Lung (tissue), 12 donors: Measurements from ENCODE around the gene IQCE. TPM values are rescaled to one million over a fixed set of nuclear protein-coding genes. Genes with fewer than 3 reads are reported as not detected.

ENCODE experiments used
- ATAC-seq: fragments of 200-7000 bp; cut with Tn5 transposase; one replicate; pipeline ENCODE4 v1.9.1; 2020; ENCODE audit warnings: moderate number of reproducible peaks; ENCODE audit not compliant: insufficient read depth, low FRiP score
- DNase-seq, 3 donors: peaks; one replicate each; pipeline ENCODE4 v3.0.0-alpha.2; 2013 to 2017
- H3K27ac ChIP-seq, 2 donors: one replicate each; pipeline ENCODE4 v1.5.1; 2013; ENCODE audit warnings: mild to moderate bottlenecking in 2 of 2, moderate library complexity in 2 of 2, control low read depth in 1 of 2, inconsistent platforms in 1 of 2, low read depth in 1 of 2, low read length in 1 of 2
- H3K27me3 ChIP-seq, 3 donors: one replicate each; pipeline ENCODE4 v1.5.1; 2013; ENCODE audit warnings: low read length in 2 of 3; ENCODE audit not compliant: control insufficient read depth in 3 of 3, insufficient read depth in 3 of 3
- H3K36me3 ChIP-seq, 4 donors: one replicate each; pipeline ENCODE4 v1.5.1; 2013; ENCODE audit warnings: low read length in 4 of 4, mild to moderate bottlenecking in 1 of 4, moderate library complexity in 1 of 4; ENCODE audit not compliant: control insufficient read depth in 4 of 4, insufficient read depth in 4 of 4
- H3K4me1 ChIP-seq, 5 donors: one replicate each; pipeline ENCODE4 v1.5.1; 2013; ENCODE audit warnings: low read length in 5 of 5, mild to moderate bottlenecking in 2 of 5, moderate library complexity in 1 of 5; ENCODE audit not compliant: control insufficient read depth in 5 of 5, insufficient read depth in 5 of 5
- H3K4me3 ChIP-seq: one replicate; pipeline ENCODE4 v1.5.1; 2013; ENCODE audit warnings: mild to moderate bottlenecking, control low read depth, moderate library complexity
- H3K9ac ChIP-seq, 2 donors: one replicate each; pipeline ENCODE4 v1.5.1; 2013; ENCODE audit warnings: low read length in 2 of 2, control low read depth in 1 of 2; ENCODE audit not compliant: insufficient read depth in 1 of 2
- H3K9me3 ChIP-seq, 4 donors: one replicate each; pipeline ENCODE4 v1.5.1; 2013; ENCODE audit warnings: low read length in 3 of 4, mild to moderate bottlenecking in 1 of 4, moderate library complexity in 1 of 4; ENCODE audit not compliant: control insufficient read depth in 4 of 4, insufficient read depth in 3 of 4
- WGBS, 2 donors: extraction: QIAGEN DNeasy Blood & Tissue Kit; methylation state at CpG; one replicate each; pipeline ENCODE4 v1.1.7; 2013; 5-methylcytosine and 5-hydroxymethylcytosine counted together
- polyA plus RNA-seq, 2 donors: library from polyadenylated mRNA; stranded (reverse); fragments of 200-250 nt; gene quantifications; one replicate each; pipeline ENCODE4 v1.2.1, GENCODE V29; 2013
- total RNA-seq, 2 donors: library from RNA; depleted of rRNA in 1 of 2; stranded (reverse); fragments of >200 nt in 1 of 2; gene quantifications; one replicate each; pipeline ENCODE4 v1.2.1, GENCODE V29; 2014 to 2021
- TF ChIP-seq, protein P1 (sequence below): IDR thresholded peaks from 2 replicates; pipeline ENCODE4 v1.5.1; 2012; ENCODE audit warnings: mild to moderate bottlenecking; ENCODE audit errors: control extremely low read depth, extremely low read depth
- donor health status: control.
- donor health status: control.
- donor health status: Bipolar disorder and iron deficiency.
- donor health status: healthy.
- donor health status: DM: yes; HTN: yes; CAD: no.

IQCE gene
- total and polyA plus RNA-seq, 4 donors, result 8.1 to 29.0 (median 16.0) TPM

DNA sequence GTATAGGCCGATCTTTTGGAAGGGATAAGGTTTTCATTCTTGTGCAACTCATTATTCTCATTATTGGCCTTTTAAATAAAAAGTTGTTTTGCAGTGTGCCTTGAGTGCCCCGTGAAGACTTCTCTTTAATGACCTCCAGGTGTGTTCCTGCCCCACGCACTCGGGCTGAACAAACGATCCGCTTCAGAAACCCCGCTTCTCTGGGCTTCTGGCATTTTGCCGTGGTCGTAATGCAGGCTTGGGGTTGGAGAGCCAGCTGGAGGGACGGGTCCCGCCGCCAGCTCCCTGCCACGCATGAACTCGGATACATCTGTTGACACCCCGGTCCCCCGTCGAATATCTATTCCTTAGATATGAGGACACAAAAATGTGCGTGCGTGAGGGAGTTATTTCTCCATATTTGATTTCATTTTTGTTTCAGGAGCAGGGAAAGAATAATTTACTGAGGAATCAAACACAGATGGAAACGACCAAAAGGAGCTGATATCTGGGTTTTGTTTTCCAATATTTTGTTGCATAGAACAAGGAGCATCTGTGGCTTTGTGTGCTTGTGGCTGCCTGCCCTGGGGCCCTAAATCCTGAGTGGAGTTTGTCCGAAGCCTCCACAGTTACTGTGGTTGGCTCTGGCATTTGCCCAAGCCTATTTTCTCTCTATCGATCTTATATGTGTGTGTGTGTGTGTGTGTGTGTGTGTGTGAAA lies 56.0 kb downstream of the IQCE start:
- H3K27me3 ChIP-seq, result no peaks in the 10 kb centered on the region
- TF ChIP-seq, protein P1, sequence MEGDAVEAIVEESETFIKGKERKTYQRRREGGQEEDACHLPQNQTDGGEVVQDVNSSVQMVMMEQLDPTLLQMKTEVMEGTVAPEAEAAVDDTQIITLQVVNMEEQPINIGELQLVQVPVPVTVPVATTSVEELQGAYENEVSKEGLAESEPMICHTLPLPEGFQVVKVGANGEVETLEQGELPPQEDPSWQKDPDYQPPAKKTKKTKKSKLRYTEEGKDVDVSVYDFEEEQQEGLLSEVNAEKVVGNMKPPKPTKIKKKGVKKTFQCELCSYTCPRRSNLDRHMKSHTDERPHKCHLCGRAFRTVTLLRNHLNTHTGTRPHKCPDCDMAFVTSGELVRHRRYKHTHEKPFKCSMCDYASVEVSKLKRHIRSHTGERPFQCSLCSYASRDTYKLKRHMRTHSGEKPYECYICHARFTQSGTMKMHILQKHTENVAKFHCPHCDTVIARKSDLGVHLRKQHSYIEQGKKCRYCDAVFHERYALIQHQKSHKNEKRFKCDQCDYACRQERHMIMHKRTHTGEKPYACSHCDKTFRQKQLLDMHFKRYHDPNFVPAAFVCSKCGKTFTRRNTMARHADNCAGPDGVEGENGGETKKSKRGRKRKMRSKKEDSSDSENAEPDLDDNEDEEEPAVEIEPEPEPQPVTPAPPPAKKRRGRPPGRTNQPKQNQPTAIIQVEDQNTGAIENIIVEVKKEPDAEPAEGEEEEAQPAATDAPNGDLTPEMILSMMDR, result no peak
- DNase-seq, result peak; percentile 88 to 91 (median 90)
- H3K36me3 ChIP-seq, result peaks cover 0 to 4% (median 0%) of the 10 kb centered on the region in 4 donors
- no peak overlapping the region for H3K4me3 ChIP-seq
- peaks cover 2 to 60% (median 29%) of the 10 kb centered on the region in 5 donors for H3K4me1 ChIP-seq
- H3K9me3 ChIP-seq, result no peaks in the 10 kb centered on the region
- WGBS, 2 donors, result 53 to 76% methylated on average over 22 of the region's 22 CpGs
- H3K27ac ChIP-seq, result no peak overlapping the region
- peak overlapping the region in 1 of 2 donors; percentile 61 for H3K9ac ChIP-seq
- ATAC-seq, result no peak

DNA sequence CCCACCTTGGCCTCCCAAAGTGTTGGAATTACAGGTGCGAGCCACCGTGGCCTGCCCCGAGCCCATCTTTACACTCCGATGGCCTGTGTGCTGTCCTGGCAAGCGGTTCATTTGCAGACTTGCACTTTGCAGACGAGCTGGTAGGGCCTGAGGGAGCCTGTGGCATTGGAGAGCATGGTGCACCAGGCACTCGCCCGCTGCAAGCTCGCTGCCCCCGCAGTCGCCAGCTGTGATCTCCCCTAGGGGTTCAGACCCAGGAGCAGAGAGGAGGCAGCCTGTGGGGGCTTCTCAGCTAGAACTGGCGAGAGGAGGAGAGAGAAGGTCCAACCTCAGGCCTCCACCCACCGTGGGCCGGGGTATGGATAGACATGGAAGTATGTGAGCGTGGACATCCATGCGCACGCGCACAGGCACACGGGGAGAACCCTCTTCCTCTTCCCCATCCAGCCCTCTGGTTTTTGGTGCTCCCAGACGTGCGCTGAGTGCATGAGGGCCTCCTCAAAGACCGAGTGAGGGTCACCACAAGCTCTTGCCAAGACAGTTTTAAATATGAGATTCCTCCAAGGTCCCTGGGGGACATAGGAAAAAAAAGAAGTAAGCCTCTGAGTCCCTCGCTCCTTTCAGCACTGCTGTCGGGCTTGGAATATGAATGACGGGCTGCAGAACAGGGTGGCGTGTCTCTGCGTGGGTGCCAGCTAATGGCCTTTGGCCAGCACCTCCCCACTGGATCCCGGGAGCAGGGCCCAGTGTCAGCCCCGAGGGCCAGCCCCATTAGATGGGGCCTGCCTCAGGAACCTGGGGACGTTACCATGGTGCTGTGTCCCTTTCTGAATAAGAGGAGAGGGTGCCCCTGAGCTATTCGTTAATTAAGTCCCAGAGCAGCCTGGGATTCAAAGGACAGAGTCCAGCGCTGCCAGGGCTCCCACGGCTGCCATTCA lies 57.9 kb downstream of the IQCE start:
- WGBS, 2 donors, result 88 to 93% methylated on average over 33 of the region's 33 CpGs
- Histone ChIP-seq H3K36me3 (no peaks in the 10 kb centered on the region), H3K4me3 (no peak overlapping the region), H3K4me1 (peaks cover 2 to 69% (median 36%) of the 10 kb centered on the region in 5 donors), H3K9me3 (no peaks in the 10 kb centered on the region), H3K27me3 (no peaks in the 10 kb centered on the region), H3K9ac (no peak overlapping the region), H3K27ac (no peak overlapping the region)
- peak in 2 of 3 donors; percentile 52 to 65 for DNase-seq
- TF ChIP-seq, protein P1, result no peak
- no peak for ATAC-seq

DNA sequence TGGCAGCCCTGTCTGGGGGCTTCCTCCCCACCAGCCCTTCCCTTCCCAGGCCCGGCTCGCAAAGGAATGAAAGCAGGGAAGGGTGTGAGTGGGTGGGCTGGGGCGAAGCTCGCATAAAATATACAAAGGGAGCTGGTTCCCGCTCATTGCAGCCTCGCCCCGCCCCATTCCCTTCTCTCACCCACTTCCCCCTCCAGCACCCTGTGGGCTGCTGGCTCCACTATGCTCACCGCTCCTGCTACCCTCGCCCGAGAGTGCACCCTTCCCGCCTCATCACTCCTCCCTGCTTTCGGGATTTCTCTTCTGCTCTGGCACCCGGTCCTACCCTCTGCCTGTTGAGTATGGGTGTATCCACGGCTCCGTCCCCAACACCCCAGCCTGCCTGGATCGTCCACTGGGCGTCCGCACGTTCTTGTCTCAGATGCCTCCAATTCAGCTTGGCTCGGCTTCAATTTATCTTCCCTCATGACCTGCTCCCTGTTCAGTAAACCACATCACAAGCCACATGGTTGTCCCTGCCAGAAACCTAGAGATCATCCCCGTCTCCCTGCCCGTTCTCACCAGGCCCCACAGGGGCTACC lies 58.6 kb downstream of the IQCE start:
- peaks cover 3 to 76% (median 40%) of the 10 kb centered on the region in 5 donors for H3K4me1 ChIP-seq
- TF ChIP-seq, protein P1, result no peak
- H3K4me3 ChIP-seq, result no peak overlapping the region
- peak overlapping the region in 1 of 2 donors; percentile 19 for H3K9ac ChIP-seq
- H3K27me3 ChIP-seq, result no peaks in the 10 kb centered on the region
- no peaks in the 10 kb centered on the region for H3K36me3 ChIP-seq
- DNase-seq, result peak; percentile 66 to 78 (median 70)
- no peak overlapping the region for H3K27ac ChIP-seq
- no peak for ATAC-seq
- no peaks in the 10 kb centered on the region for H3K9me3 ChIP-seq
- 60 to 79% methylated on average over 22 of the region's 22 CpGs for WGBS, 2 donors
